Hair follicle dermal papilla cell (primary cell): ENCODE results near the gene CEP85L. TPM values are rescaled to one million over a fixed set of nuclear protein-coding genes. Genes with fewer than 3 reads are reported as not detected.

Experiments
- total RNA-seq: library from RNA; depleted of rRNA; stranded (reverse); fragments of >200 nt; gene quantifications from 2 replicates; pipeline ENCODE4 v1.2.3, GENCODE V29; 2012

Gene CEP85L
- 25.1 and 29.4 TPM in 2 replicates for total RNA-seq

GRCh38 chr6:118651282-118652050 is at the start of gene CEP85L:
CEP85L (minus strand) TSS chr6:118651591; CDS start chr6:118651269, 322 bp downstream.

GRCh38 chr6:118548136-118548535 is 103.3 kb downstream of the CEP85L start, which contains the start of gene PLN:
PLN (plus strand) TSS chr6:118548296; CDS start chr6:118558922, 10,626 bp downstream.

Other genes starting within 250 kb of the CEP85L start
- under 0.01 TPM in 1 of 2 replicates, not detected in the other for gene PLN, start 103.3 kb downstream of the CEP85L start, total RNA-seq
- gene ASF1A, start 242.6 kb upstream of the CEP85L start, total RNA-seq: 10.3 and 10.7 TPM in 2 replicates